ENCODE measurements around the gene POLR2E. TPM values are rescaled to one million over a fixed set of nuclear protein-coding genes. Genes with fewer than 3 reads are reported as not detected.

POLR2E gene
- total and polyA plus RNA-seq, 2 of the 13 experiments (the other 11 are each of a cell fraction or from before 2014, with no cell fraction given): 140 to 272 TPM

DNA sequence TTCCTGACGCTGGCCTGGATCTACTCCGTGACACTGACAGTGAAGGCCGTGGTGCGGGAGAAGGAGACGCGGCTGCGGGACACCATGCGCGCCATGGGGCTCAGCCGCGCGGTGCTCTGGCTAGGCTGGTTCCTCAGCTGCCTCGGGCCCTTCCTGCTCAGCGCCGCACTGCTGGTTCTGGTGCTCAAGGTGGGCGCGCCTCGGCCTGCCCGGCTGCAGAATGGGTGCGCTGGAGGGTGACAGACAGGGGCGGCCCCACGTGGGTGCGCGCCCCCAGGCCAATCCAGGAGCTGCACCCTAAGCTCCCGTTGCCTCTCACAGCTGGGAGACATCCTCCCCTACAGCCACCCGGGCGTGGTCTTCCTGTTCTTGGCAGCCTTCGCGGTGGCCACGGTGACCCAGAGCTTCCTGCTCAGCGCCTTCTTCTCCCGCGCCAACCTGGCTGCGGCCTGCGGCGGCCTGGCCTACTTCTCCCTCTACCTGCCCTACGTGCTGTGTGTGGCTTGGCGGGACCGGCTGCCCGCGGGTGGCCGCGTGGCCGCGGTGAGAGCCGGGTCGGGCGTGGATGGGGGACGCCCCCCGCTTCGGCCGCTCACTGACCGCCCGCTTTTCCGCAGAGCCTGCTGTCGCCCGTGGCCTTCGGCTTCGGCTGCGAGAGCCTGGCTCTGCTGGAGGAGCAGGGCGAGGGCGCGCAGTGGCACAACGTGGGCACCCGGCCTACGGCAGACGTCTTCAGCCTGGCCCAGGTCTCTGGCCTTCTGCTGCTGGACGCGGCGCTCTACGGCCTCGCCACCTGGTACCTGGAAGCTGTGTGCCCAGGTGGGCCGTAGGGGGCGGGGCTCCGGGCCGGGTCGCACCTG, 48.1 kb downstream of the POLR2E start (continued):
- TF ChIP-seq XBP1 (CRISPR knock-in tag; IDR thresholded peaks at IDR 0.05) (no peak), GABPB1 (CRISPR knock-in tag; IDR thresholded peaks at IDR 0.05) (0 out of 2 replicates have a peak, but pooled peaks have one; percentile 19), ZNF777 (CRISPR knock-in tag; IDR thresholded peaks at IDR 0.05) (0 out of 2 replicates have a peak, but pooled peaks have one; percentile 1), YEATS4 (CRISPR knock-in tag; IDR thresholded peaks at IDR 0.05; ENCODE audit: borderline replicate concordance) (peak; percentile 10; the same call in 1 of the 2 replicates), ZMAT3 (CRISPR knock-in tag; conservative IDR thresholded peaks at IDR 0.05) (no peak), HNRNPL (IDR thresholded peaks at IDR 0.05; ENCODE audit: low read depth, low read length) (no peak; the same call in 1 of the 2 replicates), RXRA (CRISPR knock-in tag; IDR thresholded peaks at IDR 0.05) (peak; percentile 19; the same call in 1 of the 2 replicates), ZEB1 (IDR thresholded peaks at IDR 0.05; ENCODE audit: insufficient replicate concordance, low read depth) (no peak), ZNF543 (CRISPR knock-in tag; IDR thresholded peaks at IDR 0.05) (no peak), ZNF256 (CRISPR knock-in tag; conservative IDR thresholded peaks at IDR 0.05) (no peak), MXD4 (CRISPR knock-in tag; IDR thresholded peaks at IDR 0.05) (no peak), ZNF629 (CRISPR knock-in tag; conservative IDR thresholded peaks at IDR 0.05) (peak; percentile 97), TOPORS (CRISPR knock-in tag; IDR thresholded peaks at IDR 0.05) (no peak), ADNP (CRISPR knock-in tag; IDR thresholded peaks at IDR 0.05) (peak; percentile 84), MTA1 (CRISPR knock-in tag; IDR thresholded peaks at IDR 0.05; ENCODE audit: borderline replicate concordance) (no peak), REL (CRISPR knock-in tag; conservative IDR thresholded peaks at IDR 0.05) (no peak)
- TF ChIP-seq, protein P1, sequence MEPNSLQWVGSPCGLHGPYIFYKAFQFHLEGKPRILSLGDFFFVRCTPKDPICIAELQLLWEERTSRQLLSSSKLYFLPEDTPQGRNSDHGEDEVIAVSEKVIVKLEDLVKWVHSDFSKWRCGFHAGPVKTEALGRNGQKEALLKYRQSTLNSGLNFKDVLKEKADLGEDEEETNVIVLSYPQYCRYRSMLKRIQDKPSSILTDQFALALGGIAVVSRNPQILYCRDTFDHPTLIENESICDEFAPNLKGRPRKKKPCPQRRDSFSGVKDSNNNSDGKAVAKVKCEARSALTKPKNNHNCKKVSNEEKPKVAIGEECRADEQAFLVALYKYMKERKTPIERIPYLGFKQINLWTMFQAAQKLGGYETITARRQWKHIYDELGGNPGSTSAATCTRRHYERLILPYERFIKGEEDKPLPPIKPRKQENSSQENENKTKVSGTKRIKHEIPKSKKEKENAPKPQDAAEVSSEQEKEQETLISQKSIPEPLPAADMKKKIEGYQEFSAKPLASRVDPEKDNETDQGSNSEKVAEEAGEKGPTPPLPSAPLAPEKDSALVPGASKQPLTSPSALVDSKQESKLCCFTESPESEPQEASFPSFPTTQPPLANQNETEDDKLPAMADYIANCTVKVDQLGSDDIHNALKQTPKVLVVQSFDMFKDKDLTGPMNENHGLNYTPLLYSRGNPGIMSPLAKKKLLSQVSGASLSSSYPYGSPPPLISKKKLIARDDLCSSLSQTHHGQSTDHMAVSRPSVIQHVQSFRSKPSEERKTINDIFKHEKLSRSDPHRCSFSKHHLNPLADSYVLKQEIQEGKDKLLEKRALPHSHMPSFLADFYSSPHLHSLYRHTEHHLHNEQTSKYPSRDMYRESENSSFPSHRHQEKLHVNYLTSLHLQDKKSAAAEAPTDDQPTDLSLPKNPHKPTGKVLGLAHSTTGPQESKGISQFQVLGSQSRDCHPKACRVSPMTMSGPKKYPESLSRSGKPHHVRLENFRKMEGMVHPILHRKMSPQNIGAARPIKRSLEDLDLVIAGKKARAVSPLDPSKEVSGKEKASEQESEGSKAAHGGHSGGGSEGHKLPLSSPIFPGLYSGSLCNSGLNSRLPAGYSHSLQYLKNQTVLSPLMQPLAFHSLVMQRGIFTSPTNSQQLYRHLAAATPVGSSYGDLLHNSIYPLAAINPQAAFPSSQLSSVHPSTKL (CRISPR knock-in tag; IDR thresholded peaks at IDR 0.05): no peak
- TF ChIP-seq, protein P2, sequence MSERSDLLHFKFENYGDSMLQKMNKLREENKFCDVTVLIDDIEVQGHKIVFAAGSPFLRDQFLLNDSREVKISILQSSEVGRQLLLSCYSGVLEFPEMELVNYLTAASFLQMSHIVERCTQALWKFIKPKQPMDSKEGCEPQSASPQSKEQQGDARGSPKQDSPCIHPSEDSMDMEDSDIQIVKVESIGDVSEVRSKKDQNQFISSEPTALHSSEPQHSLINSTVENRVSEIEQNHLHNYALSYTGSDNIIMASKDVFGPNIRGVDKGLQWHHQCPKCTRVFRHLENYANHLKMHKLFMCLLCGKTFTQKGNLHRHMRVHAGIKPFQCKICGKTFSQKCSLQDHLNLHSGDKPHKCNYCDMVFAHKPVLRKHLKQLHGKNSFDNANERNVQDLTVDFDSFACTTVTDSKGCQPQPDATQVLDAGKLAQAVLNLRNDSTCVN (CRISPR knock-in tag; IDR thresholded peaks at IDR 0.05; ENCODE audit: borderline replicate concordance): no peak
- TF ChIP-seq, protein P3, sequence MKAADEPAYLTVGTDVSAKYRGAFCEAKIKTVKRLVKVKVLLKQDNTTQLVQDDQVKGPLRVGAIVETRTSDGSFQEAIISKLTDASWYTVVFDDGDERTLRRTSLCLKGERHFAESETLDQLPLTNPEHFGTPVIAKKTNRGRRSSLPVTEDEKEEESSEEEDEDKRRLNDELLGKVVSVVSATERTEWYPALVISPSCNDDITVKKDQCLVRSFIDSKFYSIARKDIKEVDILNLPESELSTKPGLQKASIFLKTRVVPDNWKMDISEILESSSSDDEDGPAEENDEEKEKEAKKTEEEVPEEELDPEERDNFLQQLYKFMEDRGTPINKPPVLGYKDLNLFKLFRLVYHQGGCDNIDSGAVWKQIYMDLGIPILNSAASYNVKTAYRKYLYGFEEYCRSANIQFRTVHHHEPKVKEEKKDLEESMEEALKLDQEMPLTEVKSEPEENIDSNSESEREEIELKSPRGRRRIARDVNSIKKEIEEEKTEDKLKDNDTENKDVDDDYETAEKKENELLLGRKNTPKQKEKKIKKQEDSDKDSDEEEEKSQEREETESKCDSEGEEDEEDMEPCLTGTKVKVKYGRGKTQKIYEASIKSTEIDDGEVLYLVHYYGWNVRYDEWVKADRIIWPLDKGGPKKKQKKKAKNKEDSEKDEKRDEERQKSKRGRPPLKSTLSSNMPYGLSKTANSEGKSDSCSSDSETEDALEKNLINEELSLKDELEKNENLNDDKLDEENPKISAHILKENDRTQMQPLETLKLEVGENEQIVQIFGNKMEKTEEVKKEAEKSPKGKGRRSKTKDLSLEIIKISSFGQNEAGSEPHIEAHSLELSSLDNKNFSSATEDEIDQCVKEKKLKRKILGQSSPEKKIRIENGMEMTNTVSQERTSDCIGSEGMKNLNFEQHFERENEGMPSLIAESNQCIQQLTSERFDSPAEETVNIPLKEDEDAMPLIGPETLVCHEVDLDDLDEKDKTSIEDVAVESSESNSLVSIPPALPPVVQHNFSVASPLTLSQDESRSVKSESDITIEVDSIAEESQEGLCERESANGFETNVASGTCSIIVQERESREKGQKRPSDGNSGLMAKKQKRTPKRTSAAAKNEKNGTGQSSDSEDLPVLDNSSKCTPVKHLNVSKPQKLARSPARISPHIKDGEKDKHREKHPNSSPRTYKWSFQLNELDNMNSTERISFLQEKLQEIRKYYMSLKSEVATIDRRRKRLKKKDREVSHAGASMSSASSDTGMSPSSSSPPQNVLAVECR (CRISPR knock-in tag; IDR thresholded peaks at IDR 0.05; ENCODE audit: borderline replicate concordance): peak; percentile 31; the same call in 1 of the 2 replicates
